NCI-H146 treated with DMSO at 0.1 percent for 48 hours (cell line): ENCODE results near the gene SUPT3H.

ENCODE experiments used
- DNase-seq: peaks from one replicate; lab custom pipeline; 2025; ENCODE audit not compliant: unreplicated experiment; lab: John Stamatoyannopoulos, UW

The SUPT3H gene

DNA sequence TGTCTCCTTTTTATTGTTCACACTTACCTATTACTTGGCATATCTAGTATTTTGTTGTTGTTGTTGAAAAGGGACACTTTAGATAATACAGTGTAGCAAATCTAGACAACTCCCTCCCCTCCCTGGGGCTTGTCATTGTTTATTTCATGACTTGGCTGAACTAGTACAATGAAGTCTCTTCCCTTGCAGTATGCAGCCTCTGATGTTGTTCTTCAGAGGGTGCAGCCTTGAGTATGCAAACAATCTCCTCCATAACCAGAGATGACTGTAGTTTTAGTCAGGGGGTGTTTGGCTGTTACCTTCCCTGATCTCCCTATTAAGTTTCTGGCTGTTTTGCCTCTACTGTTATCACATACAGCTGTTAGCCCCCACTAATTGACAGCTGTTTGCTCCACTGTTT, 365.0 kb downstream of the SUPT3H start:
- DNase-seq = no peak

DNA sequence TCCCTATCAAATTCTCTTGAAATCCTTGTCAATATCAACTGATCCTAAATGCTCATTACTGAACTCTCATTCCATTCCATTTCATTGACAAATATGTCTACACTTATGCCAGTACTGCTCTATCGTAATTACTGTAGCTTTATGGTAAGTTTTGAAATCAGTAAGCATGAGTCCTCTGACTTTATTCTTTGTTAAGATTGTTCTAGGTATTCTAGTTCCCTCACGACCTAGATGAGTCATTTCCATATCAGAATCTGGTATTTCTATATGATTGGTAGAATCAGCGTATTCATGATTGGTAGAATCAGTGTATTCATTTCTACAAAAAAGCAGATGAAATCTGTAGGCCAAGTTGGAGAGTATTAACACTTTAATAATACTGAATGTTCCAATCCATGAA, 368.2 kb downstream of the SUPT3H start:
- DNase-seq = no peak

- no peak for DNase-seq
These were observed 370.8 kb downstream of the SUPT3H start for GRCh38 chr6:45006893-45007292.

GRCh38 chr6:45003961-45004360, 373.8 kb downstream of the SUPT3H start:
- no peak for DNase-seq

DNA sequence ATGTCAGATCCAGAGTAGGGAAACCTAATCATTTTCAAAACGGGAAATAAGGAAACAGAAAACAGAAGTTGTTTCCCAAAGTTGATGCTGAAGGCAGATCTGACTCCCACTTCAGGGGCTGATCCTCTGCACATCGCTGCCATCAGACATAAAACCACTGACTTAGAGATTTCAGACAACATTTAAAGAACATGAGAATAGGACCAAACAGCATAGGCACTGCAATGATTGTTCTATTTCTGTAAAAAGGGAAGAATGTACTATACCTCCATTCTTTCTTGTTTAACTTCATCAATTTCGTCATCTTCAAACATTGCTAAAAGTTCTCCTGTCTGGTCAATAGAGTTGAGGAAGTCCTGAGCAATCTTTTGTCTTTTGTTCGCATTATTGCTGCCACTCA, 374.3 kb downstream of the SUPT3H start:
- DNase-seq = no peak

DNA sequence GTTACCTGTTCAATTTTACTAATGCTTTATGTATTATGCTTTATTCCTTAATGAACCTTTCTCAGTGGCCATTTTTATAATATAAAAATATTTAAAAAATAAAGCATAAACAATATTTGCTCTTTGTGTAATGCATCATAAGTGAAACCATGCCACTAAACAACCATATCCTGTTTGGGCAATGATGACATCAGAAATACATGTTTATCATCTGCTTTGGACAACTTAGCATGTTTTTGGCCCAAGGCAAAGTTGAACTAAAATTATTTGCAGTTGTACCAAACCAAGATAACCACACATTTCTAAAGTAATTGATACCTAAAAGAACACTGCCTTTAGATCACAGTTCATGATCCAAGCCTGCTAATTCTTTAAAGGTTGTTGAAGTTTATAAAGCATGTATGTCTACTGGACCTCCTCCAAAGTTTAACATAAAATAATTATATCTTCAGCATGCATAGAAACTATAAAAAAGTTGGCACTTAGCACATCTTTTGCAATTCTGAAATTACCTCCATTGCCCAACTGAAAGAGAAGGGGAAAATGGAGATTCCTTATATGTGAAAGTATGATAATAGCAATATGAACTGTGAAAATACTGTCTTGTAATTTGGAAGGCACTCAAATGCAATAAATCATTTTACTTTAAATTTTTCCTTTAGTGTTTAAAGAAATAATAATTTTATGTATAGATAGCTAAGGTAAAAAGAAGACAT, 375.2 kb downstream of the SUPT3H start:
- no peak for DNase-seq

GRCh38 chr6:45001663-45002062, 376.1 kb downstream of the SUPT3H start:
- DNase-seq = no peak

DNA sequence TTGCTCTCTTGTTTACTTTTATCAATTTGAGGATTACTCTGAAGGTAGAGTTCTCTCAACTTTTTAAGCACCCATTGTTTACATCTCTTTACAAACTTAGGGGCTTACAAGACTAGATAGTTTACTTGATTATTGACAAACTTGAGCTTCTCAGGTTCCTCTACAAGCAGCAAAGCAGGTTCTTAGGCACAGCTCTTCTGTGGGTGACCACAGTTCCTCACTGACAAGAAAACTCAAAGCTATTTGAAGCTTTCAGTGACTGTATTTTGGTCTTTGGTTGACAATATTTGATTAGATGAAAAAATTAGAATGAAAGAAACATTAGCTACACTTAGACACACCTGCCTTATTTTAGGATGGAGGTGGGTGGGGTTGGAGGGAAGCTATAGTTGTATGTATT, 376.9 kb downstream of the SUPT3H start:
- no peak for DNase-seq

GRCh38 chr6:44999066-44999465, 378.7 kb downstream of the SUPT3H start:
- DNase-seq = no peak

DNA sequence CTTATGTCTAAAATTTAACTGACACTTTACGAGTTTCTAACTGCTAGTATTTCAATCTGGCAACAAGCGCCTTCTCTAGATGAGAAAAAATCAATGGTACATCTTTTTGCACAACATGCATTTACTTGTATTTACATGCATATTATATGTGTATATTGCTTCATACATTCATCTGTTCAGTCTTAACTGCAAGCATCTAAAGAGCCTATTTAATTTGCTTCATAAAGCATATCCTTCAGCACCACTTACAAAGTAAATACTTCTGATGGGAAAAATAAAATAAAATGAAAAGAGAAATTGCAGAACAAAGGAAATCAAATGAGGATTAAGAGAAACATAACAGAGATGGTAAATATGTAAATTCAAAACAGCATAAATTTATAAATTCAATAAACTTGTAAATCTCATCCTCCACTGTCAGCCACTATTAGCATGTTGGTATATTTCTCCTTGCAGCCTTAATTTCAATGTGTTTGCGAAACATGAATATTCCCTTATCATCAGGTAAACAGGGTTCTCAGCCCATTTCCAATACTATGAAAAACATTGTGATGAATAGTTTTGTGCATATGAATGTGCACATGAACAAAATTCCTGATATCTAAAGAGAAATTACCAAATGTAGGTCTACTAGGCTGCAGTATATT, 382.1 kb downstream of the SUPT3H start:
- no peak for DNase-seq

DNA sequence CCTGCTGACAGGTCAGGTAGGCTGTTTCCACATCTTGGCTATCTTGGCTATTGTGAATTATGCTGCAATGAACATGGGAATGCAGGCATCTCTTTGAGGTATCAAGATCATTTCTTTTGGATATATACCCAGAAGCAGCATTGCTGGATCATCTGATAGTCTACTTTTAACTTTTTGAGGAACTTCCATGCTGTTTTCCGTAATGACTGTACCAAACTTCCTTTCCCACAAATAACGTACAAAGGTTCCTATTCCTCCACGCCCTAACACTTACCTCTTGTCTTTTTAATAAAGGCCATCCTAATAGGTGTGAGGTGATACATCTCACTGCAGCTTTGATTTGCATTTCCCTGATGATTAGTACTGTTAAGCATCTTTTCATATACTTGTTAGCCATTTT, 388.3 kb downstream of the SUPT3H start:
- no peak for DNase-seq

DNA sequence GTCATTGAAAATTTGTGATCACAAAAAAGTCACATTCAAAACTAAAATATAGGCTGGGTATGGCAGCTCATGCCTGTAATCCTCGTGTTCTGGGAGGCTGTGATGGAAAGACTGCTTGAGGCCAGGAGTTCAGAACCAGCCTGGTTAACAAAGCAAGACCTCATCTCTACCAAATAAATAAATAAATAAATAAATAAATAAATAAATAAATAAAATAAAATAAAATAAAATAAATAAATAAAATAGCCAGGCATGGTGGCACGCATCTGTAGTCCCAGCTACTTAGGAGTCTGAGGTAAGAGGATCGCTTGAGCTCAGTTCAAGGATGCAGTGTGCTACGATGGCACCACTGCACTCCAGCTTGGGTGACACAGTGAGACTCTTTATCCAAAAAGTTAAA, 392.7 kb downstream of the SUPT3H start:
- DNase-seq = no peak

DNA sequence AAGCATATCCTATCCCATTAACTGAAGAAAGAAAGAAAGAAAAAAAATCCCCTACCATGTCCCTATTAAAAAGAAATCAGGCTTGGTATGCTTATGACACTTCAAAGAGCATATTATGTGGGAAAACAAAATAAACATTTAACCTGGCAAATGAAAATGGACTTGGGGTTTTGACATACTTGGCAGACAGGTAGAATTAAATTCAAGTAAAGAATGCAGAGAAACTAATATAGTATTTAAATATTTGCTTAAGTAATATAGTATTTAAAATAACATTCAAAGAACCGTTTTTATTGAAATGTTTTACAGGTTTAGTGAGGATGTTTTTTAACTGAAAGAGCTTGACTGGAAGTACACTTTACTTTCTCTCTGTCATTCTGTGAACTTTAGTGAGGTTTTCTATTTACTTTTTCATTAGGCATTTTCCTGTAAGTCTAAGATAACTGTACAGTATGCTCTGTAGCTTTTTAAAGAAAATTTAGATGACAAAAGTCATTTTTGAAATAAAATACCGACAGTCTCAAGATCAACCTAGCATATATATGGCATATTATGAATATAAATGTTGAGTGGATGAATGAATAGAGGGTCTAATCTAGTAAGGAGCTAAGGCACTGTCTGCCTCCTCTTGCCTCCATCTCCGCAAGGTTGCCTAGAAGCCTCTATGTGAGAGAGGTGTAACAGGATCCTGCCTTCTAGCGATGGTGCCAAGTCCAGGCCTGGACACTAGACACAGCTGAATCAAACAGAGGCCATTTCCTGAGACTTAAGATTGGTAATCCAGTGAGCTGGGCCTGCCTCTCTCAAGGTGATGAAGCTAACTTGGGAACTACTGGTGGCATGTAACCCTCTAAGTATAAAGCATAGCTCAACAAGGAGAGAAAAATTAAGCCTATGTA, 394.0 kb downstream of the SUPT3H start:
- DNase-seq = no peak

GRCh38 chr6:44980841-44981240, 396.9 kb downstream of the SUPT3H start:
- no peak for DNase-seq

- DNase-seq = no peak
These were observed 400.8 kb downstream of the SUPT3H start for GRCh38 chr6:44976677-44977641.

- no peak for DNase-seq
These were observed 403.2 kb downstream of the SUPT3H start for GRCh38 chr6:44974511-44974910.

GRCh38 chr6:44972709-44973108, 405.0 kb downstream of the SUPT3H start:
- DNase-seq = no peak

GRCh38 chr6:44969446-44970185, 408.1 kb downstream of the SUPT3H start:
- no peak for DNase-seq

GRCh38 chr6:44967481-44967880, 410.3 kb downstream of the SUPT3H start:
- DNase-seq = no peak

DNA sequence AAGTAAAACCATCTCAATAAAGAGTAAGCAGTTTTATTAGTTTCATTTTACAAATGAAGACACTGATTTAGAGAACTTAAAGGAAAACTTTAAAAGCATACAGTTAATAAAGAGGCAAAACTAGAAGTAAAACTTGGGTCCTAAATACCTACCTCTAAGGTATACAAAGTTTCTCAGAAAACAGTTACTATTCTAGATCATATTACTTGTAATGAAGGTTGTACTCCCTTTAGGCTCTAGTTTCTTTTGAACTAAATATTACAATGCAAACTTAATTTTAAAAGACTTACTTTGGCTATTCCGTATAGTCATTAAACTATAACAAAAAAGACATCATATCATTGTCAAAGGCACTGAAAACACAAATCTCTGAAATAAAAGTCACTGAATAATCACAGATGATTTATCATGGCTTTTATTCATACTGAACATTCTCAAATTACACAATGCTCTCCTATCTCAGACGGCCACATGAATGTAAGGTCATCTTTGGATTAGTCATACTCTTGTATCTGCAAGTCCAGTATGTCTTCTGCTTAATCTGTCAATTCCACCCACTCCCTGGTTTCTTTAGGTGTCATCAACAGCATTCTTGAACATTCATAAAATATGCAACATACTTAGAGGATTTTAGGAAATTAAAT, 411.2 kb downstream of the SUPT3H start:
- no peak for DNase-seq
